Measurements from ENCODE around the gene AHR.

DNA sequence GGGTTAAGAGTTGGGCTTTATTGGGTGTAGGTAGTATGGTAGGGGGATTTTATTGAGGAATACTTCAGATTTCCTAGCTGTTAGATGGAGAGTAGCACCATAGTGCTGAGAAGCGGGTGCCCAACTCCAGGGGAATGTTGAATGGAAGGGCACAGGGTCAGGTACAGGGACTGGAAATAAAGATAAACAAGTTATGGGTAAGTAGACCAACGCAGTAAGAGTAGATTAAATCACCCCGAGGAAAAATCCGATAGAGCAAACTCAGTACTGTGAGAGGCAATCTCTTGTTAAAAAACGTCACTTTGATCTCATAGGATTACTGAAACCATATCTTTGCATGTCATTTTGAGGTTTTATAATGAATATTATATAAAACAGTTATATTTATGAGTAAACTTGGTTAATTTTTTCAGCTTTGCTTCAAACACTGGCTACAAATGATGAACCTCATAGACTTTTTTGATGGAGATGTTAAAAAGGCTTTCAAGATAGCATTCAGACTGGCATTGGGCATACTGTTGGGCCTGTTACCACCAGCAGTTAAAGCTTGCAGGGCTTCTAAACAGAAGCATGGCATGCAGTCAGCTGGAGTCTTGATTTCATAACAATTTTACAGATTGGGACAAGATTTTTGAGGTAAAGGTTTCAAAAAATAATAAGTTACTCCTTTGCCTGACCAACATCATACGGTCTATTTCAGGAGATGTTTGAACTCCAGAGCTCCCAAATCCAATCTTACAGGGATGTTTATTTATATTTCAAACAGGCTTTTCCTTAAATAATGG, 7.1 kb downstream of the AHR start:
- no peak for TF ChIP-seq POLR2A (IDR thresholded peaks at IDR 0.05)
- TF ChIP-seq, protein P1, sequence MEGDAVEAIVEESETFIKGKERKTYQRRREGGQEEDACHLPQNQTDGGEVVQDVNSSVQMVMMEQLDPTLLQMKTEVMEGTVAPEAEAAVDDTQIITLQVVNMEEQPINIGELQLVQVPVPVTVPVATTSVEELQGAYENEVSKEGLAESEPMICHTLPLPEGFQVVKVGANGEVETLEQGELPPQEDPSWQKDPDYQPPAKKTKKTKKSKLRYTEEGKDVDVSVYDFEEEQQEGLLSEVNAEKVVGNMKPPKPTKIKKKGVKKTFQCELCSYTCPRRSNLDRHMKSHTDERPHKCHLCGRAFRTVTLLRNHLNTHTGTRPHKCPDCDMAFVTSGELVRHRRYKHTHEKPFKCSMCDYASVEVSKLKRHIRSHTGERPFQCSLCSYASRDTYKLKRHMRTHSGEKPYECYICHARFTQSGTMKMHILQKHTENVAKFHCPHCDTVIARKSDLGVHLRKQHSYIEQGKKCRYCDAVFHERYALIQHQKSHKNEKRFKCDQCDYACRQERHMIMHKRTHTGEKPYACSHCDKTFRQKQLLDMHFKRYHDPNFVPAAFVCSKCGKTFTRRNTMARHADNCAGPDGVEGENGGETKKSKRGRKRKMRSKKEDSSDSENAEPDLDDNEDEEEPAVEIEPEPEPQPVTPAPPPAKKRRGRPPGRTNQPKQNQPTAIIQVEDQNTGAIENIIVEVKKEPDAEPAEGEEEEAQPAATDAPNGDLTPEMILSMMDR (IDR thresholded peaks at IDR 0.05) = peak in 1 of 7 experiments; percentile 3

All from stomach (tissue), 4 donors.